GM10248 (cell line): ENCODE results near the gene PRKAR1B.

ENCODE experiments used
- CTCF ChIA-PET: fragments of 300-600 bp; sonication (Branson Sonifier 250); formaldehyde crosslinking; extraction: SDS; loops from one replicate; lab custom pipeline; 2021; ENCODE audit warnings: antibody characterized with exemption; lab: Yijun Ruan, JAX
- POLR2A ChIA-PET: fragments of 350-650 bp; sonication (Branson Sonifier 250); formaldehyde crosslinking; extraction: SDS; loops from one replicate; lab custom pipeline; 2020; ENCODE audit warnings: antibody characterized with exemption; lab: Yijun Ruan, JAX
- DNase-seq: peaks from one replicate; pipeline ENCODE4 v3.0.0; 2012; ENCODE audit errors: extremely low spot score
- TF ChIP-seq, protein P1 (sequence below): IDR thresholded peaks from 2 replicates; pipeline ENCODE4 v1.5.1; 2012; ENCODE audit warnings: mild to moderate bottlenecking, low read depth; ENCODE audit errors: extremely low read depth, missing control alignments, control extremely low read depth

Gene PRKAR1B

DNA sequence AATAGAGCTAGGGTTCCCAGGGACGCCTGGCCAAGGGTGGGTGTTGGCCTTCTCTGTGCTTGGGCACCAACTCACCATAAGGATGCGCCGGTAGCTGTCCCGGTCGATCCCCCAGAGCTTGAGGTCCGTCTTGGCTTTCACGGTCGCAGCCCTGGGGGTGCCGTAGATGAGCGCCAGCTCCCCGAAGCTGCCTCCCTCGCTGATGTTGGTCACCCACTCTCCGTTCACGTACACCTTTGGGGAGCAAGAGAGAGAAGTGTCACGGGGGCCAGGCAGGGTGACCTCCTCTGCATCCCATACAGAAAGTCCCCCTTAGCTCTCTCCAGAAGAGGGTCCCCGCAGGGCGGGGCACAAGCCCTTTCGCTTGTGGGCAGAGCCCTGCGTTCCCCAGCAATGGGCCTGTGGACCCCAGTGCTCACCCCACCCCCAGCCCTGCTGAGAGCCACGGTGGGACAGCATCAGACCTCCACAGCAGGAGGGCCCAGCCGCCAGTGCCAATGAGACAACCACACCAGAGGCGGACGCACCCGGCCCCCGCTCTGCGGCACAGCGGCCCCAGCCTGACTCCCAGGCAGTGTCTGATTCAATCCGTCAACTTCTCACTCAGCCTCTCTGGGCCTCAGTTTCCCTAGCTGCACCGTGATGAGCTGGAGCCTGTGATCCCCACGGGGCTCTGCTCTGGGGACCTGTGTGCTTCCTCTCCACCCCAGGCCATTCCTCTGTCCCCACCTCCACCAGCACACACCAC is 130.8 kb downstream of the PRKAR1B start:
- CTCF ChIA-PET = no interaction called here
- no peak for DNase-seq
- POLR2A ChIA-PET = no interaction called here
- TF ChIP-seq, protein P1, sequence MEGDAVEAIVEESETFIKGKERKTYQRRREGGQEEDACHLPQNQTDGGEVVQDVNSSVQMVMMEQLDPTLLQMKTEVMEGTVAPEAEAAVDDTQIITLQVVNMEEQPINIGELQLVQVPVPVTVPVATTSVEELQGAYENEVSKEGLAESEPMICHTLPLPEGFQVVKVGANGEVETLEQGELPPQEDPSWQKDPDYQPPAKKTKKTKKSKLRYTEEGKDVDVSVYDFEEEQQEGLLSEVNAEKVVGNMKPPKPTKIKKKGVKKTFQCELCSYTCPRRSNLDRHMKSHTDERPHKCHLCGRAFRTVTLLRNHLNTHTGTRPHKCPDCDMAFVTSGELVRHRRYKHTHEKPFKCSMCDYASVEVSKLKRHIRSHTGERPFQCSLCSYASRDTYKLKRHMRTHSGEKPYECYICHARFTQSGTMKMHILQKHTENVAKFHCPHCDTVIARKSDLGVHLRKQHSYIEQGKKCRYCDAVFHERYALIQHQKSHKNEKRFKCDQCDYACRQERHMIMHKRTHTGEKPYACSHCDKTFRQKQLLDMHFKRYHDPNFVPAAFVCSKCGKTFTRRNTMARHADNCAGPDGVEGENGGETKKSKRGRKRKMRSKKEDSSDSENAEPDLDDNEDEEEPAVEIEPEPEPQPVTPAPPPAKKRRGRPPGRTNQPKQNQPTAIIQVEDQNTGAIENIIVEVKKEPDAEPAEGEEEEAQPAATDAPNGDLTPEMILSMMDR = no peak

DNA sequence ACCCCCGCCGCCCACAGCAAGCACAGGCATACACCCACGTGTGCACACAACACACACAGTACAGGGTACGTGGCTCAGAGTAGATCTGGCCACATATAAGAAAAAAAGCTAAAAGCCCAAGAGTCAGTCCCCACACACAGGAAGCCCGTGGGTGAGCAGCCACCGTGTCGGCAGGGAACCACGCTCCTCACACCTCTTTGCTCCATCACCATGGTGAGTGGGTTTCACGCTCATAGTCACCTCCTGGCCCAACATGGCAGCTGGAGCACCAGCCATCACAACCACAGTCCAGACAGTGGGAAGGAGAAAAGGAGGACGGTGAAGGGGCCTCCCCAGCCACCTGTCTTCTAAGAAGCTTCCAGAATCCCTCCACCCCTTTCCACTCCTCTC is 131.5 kb downstream of the PRKAR1B start:
- TF ChIP-seq, protein P1 = no peak
- DNase-seq = no peak
- ChIA-PET CTCF (no interaction called here), POLR2A (no interaction called here)

DNA sequence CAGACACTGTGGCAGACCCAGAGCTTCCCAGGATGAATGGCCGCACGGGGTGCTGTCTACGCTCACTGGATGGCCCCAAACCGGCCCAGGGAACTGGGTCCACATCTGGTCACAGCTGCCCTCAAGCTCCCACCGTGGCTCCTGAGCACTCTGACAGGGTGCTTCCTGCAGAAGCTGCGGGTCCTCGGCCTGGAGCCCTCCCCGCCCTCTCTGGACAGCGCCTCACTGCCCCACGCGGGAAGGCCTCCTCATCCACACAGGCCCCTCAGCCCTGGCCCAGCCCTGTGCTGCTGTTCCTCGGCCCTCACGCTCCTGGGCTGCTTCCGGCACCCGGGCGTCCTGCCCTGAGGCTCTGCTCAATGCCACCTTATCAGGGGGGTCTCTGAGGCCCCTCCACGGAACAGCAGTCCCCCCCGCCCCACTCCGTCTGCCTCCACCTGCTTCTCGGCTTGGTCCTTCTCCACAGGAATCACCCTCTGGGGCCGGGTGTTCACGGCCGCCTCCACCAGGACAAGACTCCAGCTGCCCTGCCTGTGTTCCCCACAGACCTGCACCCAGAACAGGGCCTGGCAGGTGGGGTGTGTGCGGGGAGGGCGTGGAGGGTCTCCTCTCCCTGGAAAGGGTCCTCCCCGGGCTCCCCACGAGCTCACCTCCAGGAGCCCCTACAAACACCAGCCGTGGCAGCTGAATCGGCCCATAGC is 132.0 kb downstream of the PRKAR1B start:
- POLR2A ChIA-PET = no interaction called here
- no peak for DNase-seq
- CTCF ChIA-PET = no interaction called here
- TF ChIP-seq, protein P1 = no peak

DNA sequence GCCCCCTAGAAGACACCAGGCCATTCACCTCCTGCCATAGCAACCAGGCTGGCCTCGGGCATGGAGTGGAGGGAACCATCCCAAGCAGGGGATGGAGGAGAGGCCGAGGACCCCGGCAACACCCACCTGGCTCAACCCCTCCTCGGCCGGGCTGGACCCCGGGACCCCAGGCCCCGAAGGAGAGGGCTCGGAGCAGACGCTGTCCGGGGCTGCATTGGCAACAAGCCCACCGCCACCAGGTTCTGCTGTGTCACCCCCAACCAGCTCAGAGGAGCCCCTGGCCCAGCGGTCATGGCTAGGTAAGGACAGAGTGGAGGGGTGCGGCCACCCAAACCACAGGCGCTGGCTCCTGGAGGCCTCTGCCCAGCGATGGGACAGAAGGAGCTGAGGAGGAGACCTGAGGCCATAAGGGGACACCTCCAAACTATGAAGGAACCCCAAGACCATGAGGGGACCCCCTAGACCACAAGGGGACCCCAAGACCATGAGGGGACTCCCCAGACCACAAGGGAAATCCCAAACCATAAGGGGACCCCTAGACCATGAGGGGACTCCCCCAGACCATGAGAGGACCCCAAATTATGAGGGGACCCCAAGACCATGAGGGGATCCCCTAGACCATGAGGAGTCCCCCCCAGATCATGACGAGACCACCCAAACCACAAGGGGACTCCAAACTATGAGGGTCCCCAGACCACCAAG is 132.7 kb downstream of the PRKAR1B start:
- no peak for DNase-seq
- TF ChIP-seq, protein P1 = no peak
- CTCF ChIA-PET = no interaction called here
- POLR2A ChIA-PET = no interaction called here

DNA sequence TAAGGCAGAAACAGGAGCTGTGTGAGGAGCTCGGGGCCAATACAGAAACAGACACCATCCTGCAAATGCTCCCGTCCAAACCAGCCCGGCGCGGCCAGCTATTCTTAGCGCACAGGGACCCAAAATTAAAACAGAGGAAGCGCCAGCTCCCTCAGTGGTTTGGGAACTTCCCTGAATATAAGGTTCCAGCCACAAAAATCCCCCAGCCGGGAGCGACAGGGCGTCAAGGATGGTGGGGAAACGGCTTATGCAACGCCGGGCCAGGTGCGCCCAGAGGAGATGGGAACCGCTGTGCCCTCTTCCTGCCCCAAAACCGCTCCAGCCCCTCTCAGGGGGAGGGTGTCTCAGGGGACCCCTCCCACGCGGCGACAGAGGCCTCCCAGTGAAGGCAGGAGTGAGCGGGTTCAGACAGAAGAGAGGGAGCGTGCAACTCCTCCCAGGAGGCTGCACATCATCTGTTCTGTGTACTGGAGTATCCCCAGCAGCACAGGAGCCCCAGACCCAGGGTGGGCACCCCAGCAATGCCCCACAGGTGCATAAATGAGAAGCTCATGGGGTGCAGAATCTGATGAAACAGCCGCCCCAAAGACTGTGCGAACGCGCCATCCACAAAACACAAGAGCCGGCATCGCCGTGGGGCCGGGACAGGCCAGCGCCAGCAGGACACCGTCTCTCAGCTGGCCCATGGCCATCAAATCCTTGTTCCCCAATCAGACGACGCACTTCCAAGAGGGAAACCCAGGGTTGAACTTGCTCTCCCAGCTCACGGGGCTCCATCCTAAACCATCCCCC is 133.6 kb downstream of the PRKAR1B start:
- POLR2A ChIA-PET = interaction anchor here (1.0 kb wide), 1 partner anchor 9 kb away, joined by 3 read pairs; no protein-coding TSS in a partner anchor
- TF ChIP-seq, protein P1 = no peak
- CTCF ChIA-PET = no interaction called here
- peak; percentile 60 for DNase-seq
